ENCODE results near the gene PTHLH. TPM values are rescaled to one million over a fixed set of nuclear protein-coding genes. Genes with fewer than 3 reads are reported as not detected.

Gene PTHLH
- total RNA-seq, 1 donor from 2014 or later = 1.1 TPM

GRCh38 chr12:27937768-27938167 lies 34.8 kb downstream of the PTHLH start:
- TF ChIP-seq, protein P1, sequence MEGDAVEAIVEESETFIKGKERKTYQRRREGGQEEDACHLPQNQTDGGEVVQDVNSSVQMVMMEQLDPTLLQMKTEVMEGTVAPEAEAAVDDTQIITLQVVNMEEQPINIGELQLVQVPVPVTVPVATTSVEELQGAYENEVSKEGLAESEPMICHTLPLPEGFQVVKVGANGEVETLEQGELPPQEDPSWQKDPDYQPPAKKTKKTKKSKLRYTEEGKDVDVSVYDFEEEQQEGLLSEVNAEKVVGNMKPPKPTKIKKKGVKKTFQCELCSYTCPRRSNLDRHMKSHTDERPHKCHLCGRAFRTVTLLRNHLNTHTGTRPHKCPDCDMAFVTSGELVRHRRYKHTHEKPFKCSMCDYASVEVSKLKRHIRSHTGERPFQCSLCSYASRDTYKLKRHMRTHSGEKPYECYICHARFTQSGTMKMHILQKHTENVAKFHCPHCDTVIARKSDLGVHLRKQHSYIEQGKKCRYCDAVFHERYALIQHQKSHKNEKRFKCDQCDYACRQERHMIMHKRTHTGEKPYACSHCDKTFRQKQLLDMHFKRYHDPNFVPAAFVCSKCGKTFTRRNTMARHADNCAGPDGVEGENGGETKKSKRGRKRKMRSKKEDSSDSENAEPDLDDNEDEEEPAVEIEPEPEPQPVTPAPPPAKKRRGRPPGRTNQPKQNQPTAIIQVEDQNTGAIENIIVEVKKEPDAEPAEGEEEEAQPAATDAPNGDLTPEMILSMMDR (IDR thresholded peaks at IDR 0.05; ENCODE audit: partially characterized antibody, unreplicated experiment) = no peak
- Mint-ChIP-seq H3K4me1 (ENCODE audit: low read depth, unreplicated experiment) (no peaks in the 10 kb centered on the region), H3K36me3 (ENCODE audit: unreplicated experiment) (peaks cover 2% of the 10 kb centered on the region), H3K9me3 (ENCODE audit: unreplicated experiment) (no peaks in the 10 kb centered on the region), H3K27ac (ENCODE audit: unreplicated experiment) (no peak overlapping the region), H3K27me3 (ENCODE audit: unreplicated experiment) (peaks cover 2% of the 10 kb centered on the region), H3K4me3 (ENCODE audit: unreplicated experiment) (no peak overlapping the region)
- DNase-seq = no peak

DNA sequence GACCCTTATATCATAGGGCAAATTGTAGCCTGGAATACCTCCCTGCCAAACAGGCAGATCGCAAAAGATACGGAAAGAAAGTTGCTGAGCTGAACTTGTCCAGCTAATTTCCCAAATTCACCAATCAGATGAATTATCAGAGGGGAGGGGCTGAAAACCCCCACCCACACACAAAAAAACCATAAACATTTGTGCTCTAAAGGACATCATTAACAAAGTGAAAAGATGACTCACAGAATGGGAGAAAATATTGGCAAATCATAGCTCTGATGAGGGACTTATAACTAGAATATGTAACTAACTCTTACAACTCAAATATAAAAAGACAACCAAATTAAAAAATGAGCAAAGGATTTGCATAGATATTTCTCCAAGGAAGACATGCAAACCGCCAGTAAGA lies 36.3 kb downstream of the PTHLH start:
- Mint-ChIP-seq H3K27ac (ENCODE audit: unreplicated experiment) (no peak overlapping the region), H3K36me3 (ENCODE audit: unreplicated experiment) (peaks cover 3% of the 10 kb centered on the region), H3K4me1 (ENCODE audit: low read depth, unreplicated experiment) (no peaks in the 10 kb centered on the region), H3K27me3 (ENCODE audit: unreplicated experiment) (peaks cover 2% of the 10 kb centered on the region), H3K4me3 (ENCODE audit: unreplicated experiment) (no peak overlapping the region), H3K9me3 (ENCODE audit: unreplicated experiment) (no peaks in the 10 kb centered on the region)
- TF ChIP-seq, protein P1 (IDR thresholded peaks at IDR 0.05; ENCODE audit: partially characterized antibody, unreplicated experiment) = no peak
- DNase-seq = no peak

DNA sequence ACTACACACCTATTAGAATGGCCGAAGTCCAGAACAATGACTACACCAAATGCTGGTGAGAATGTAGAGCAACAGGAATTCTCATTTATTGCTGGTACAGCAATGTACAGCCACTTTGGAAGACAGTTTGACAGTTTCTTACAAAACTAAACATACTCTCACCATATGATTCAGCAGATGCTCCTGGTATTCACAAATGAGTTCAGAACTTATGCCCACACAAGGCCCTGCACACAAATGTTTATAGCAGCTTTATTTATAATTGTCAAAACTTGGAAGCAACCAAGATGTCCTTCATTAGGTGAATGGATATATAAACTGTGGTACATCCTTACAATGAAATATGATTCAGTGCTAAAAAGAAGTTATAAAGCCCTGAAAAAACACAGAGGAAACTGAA lies 38.3 kb downstream of the PTHLH start:
- Mint-ChIP-seq H3K9me3 (ENCODE audit: unreplicated experiment) (no peaks in the 10 kb centered on the region), H3K4me1 (ENCODE audit: low read depth, unreplicated experiment) (no peaks in the 10 kb centered on the region), H3K27ac (ENCODE audit: unreplicated experiment) (no peak overlapping the region), H3K4me3 (ENCODE audit: unreplicated experiment) (no peak overlapping the region), H3K36me3 (ENCODE audit: unreplicated experiment) (peaks cover 3% of the 10 kb centered on the region), H3K27me3 (ENCODE audit: unreplicated experiment) (peaks cover 3% of the 10 kb centered on the region)
- TF ChIP-seq, protein P1 (IDR thresholded peaks at IDR 0.05; ENCODE audit: partially characterized antibody, unreplicated experiment) = no peak
- no peak for DNase-seq

DNA sequence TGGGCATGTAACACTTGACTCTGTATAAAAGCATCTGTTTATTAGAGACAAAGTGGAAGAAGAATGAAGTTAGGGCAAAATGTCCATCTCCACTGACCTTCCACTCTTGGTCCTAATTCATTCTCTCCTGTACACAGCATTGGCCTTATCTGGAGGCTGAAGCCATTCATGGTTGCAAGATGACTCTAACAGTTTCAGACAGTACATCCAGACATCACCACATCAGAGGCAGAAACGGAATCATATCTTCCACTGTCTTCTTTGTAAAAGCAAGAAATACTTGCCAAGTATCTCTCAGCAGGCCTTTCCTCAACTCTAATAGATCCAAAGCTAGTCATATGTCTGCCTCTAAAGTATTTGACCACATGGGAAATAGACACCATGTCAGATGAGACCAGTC lies 41.1 kb downstream of the PTHLH start:
- DNase-seq = no peak
- Mint-ChIP-seq H3K4me3 (ENCODE audit: unreplicated experiment) (no peak overlapping the region), H3K9me3 (ENCODE audit: unreplicated experiment) (no peaks in the 10 kb centered on the region), H3K27me3 (ENCODE audit: unreplicated experiment) (peaks cover 3% of the 10 kb centered on the region), H3K36me3 (ENCODE audit: unreplicated experiment) (peaks cover 3% of the 10 kb centered on the region), H3K27ac (ENCODE audit: unreplicated experiment) (no peak overlapping the region), H3K4me1 (ENCODE audit: low read depth, unreplicated experiment) (no peaks in the 10 kb centered on the region)
- TF ChIP-seq, protein P1 (IDR thresholded peaks at IDR 0.05; ENCODE audit: partially characterized antibody, unreplicated experiment) = no peak

- H3K4me1 Mint-ChIP-seq (ENCODE audit: low read depth, unreplicated experiment) = no peaks in the 10 kb centered on the region
- TF ChIP-seq, protein P1 (IDR thresholded peaks at IDR 0.05; ENCODE audit: partially characterized antibody, unreplicated experiment) = no peak
- H3K9me3 Mint-ChIP-seq (ENCODE audit: unreplicated experiment) = no peaks in the 10 kb centered on the region
- H3K4me3 Mint-ChIP-seq (ENCODE audit: unreplicated experiment) = no peak overlapping the region
- DNase-seq = no peak
- H3K27ac Mint-ChIP-seq (ENCODE audit: unreplicated experiment) = no peak overlapping the region
- H3K36me3 Mint-ChIP-seq (ENCODE audit: unreplicated experiment) = no peaks in the 10 kb centered on the region
- H3K27me3 Mint-ChIP-seq (ENCODE audit: unreplicated experiment) = peaks cover 3% of the 10 kb centered on the region
Observed at GRCh38 chr12:27927347-27927746, 45.2 kb downstream of the PTHLH start.

Measured in glutamatergic neuron (in vitro differentiated cells).